OCI-LY1 (cell line): ENCODE measurements around the gene PIGZ.

ENCODE experiments used
- H2AFZ ChIP-seq: fragments of 200-600 bp; sonication (generic), shearing (Covaris generic); 2 replicates; pipeline ENCODE4 v1.6.0; 2014; ENCODE audit warnings: antibody characterized with exemption, mild to moderate bottlenecking, low read length
- H3F3A ChIP-seq: fragments of 200-600 bp; sonication (generic), shearing (Covaris generic); 2 replicates; pipeline ENCODE4 v1.6.0; 2014; ENCODE audit warnings: mild to moderate bottlenecking, antibody characterized with exemption, low read length, moderate library complexity; ENCODE audit not compliant: insufficient read depth
- H3K27ac ChIP-seq: fragments of 200-600 bp; sonication (generic); 2 replicates; pipeline ENCODE4 v1.5.1; 2014; ENCODE audit warnings: low read length, mixed run types, mild to moderate bottlenecking, low read depth; ENCODE audit not compliant: poor library complexity, severe bottlenecking
- H3K27me3 ChIP-seq: fragments of 200-600 bp; sonication (generic); 2 replicates; pipeline ENCODE4 v1.6.0; 2014; ENCODE audit warnings: antibody characterized with exemption, mild to moderate bottlenecking, low read length, moderate library complexity; ENCODE audit not compliant: insufficient read depth
- H3K36me3 ChIP-seq: fragments of 200-600 bp; sonication (generic); 2 replicates; pipeline ENCODE4 v1.6.1; 2014; ENCODE audit warnings: mild to moderate bottlenecking, antibody characterized with exemption, low read length, moderate library complexity, mixed read lengths; ENCODE audit not compliant: insufficient read depth
- H3K4me1 ChIP-seq: fragments of 200-600 bp; sonication (generic); 2 replicates; pipeline ENCODE4 v1.5.1; 2014; ENCODE audit warnings: mild to moderate bottlenecking, low read length, moderate library complexity; ENCODE audit not compliant: insufficient read depth, severe bottlenecking
- H3K4me2 ChIP-seq: fragments of 200-600 bp; sonication (generic), shearing (Covaris generic); 2 replicates; pipeline ENCODE4 v1.6.1; 2014; ENCODE audit warnings: low read length
- H3K4me3 ChIP-seq: fragments of 200-600 bp; sonication (generic); 2 replicates; pipeline ENCODE4 v1.5.1; 2014; ENCODE audit warnings: low read length, low read depth, mild to moderate bottlenecking, mixed read lengths; ENCODE audit not compliant: poor library complexity, severe bottlenecking
- H3K79me2 ChIP-seq: fragments of 200-600 bp; shearing (Covaris generic); 2 replicates; pipeline ENCODE4 v1.6.1; 2016; ENCODE audit warnings: mixed run types, low read length, mixed read lengths; ENCODE audit not compliant: insufficient read depth
- H3K9ac ChIP-seq: fragments of 200-600 bp; sonication (generic), shearing (Covaris generic); 2 replicates; pipeline ENCODE4 v1.6.1; 2014; ENCODE audit warnings: mild to moderate bottlenecking, low read length, mixed read lengths
- H3K9me2 ChIP-seq: fragments of 200-600 bp; sonication (generic), shearing (Covaris generic); 2 replicates; pipeline ENCODE4 v1.6.1; 2014; ENCODE audit warnings: low read depth, mild to moderate bottlenecking, low read length, mixed read lengths
- H3K9me3 ChIP-seq: fragments of 200-600 bp; shearing (Covaris generic); 2 replicates; pipeline ENCODE4 v1.6.1; 2014; ENCODE audit warnings: low read length, mixed read lengths
- H4K20me1 ChIP-seq: fragments of 200-600 bp; sonication (generic), shearing (Covaris generic); 2 replicates; pipeline ENCODE4 v1.6.0; 2016; ENCODE audit warnings: mild to moderate bottlenecking, low read length; ENCODE audit not compliant: insufficient read depth
- EZH2 ChIP-seq: fragments of 200-600 bp; sonication (generic), shearing (Covaris generic); IDR thresholded peaks from 2 replicates; pipeline ENCODE4 v1.8.0; 2017; ENCODE audit warnings: borderline replicate concordance, mixed run types, mild to moderate bottlenecking, antibody characterized with exemption, low read length, moderate library complexity, mixed read lengths
- TF ChIP-seq, protein P1 (sequence below): fragments of 200-600 bp; sonication (generic), shearing (Covaris generic); IDR thresholded peaks from 2 replicates; pipeline ENCODE4 v1.5.1; 2017; ENCODE audit warnings: mild to moderate bottlenecking, antibody characterized with exemption, low read length, moderate library complexity, mixed read lengths

PIGZ gene

DNA sequence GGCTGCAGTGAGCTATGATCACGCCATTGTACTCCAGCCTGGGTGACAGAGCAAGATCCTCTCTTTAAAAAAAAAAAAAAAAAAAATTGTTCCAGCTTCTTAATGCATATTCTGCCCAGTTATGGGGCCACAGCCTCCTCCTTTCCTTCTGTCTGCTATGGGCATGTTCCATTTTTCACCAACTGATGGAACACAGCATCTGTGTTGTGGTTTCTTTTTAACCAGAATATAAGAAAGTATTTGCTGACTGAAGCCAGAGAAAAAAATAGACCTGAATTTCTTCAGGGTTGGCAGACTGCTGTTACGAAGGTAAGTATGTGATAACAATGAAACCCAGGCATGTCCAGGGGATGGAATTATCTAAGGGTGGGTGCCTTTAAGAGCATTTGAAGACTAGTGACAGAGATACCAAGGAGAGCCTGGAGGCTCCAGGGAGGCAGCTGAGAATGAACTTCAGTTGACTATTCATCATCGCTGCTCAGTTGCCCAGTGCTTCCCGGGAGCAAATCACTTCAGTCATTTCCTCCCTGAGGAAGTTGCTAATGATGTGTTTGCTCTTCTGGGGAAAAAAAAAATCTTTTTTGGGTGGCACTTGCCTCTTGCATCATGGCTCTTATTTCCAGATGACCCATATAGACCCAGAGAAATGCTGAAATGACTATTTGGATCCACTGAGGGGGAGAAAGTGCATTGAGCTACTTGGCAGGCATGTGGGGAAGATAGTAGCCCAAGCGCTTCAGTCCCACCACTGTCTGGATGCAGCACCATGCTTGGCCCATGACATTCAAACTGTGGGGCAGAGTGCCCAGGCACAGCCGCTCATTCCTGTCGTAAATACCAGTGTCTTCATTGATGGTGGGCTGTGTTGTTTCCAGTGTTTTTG lies 40.8 kb downstream of the PIGZ start:
- no peak overlapping the region for H3K4me3 ChIP-seq
- H3K36me3 ChIP-seq = peaks cover 47% of the 10 kb centered on the region; the same call in 1 of the 2 replicates
- no peaks in the 10 kb centered on the region for H3K9me2 ChIP-seq
- no peak overlapping the region for H3K9ac ChIP-seq
- TF ChIP-seq, protein P1, sequence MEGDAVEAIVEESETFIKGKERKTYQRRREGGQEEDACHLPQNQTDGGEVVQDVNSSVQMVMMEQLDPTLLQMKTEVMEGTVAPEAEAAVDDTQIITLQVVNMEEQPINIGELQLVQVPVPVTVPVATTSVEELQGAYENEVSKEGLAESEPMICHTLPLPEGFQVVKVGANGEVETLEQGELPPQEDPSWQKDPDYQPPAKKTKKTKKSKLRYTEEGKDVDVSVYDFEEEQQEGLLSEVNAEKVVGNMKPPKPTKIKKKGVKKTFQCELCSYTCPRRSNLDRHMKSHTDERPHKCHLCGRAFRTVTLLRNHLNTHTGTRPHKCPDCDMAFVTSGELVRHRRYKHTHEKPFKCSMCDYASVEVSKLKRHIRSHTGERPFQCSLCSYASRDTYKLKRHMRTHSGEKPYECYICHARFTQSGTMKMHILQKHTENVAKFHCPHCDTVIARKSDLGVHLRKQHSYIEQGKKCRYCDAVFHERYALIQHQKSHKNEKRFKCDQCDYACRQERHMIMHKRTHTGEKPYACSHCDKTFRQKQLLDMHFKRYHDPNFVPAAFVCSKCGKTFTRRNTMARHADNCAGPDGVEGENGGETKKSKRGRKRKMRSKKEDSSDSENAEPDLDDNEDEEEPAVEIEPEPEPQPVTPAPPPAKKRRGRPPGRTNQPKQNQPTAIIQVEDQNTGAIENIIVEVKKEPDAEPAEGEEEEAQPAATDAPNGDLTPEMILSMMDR = no peak
- TF ChIP-seq EZH2 = no peak
- peak overlapping the region; percentile 4 for H3K27ac ChIP-seq
- no peaks in the 10 kb centered on the region; the same call in 1 of the 2 replicates for H3F3A ChIP-seq
- no peak overlapping the region for H2AFZ ChIP-seq
- H3K4me1 ChIP-seq = peaks cover 30% of the 10 kb centered on the region
- no peak overlapping the region for H3K4me2 ChIP-seq
- H3K27me3 ChIP-seq = no peaks in the 10 kb centered on the region
- H4K20me1 ChIP-seq = no peaks in the 10 kb centered on the region
- H3K9me3 ChIP-seq = no peaks in the 10 kb centered on the region
- no peaks in the 10 kb centered on the region for H3K79me2 ChIP-seq

GRCh38 chr3:196920733-196921132 lies 47.9 kb downstream of the PIGZ start:
- H3K36me3 ChIP-seq = peaks cover 41% of the 10 kb centered on the region
- no peaks in the 10 kb centered on the region for H3K9me2 ChIP-seq
- H3K79me2 ChIP-seq = no peaks in the 10 kb centered on the region
- H3K9ac ChIP-seq = no peak overlapping the region
- TF ChIP-seq, protein P1 = no peak
- no peak for TF ChIP-seq EZH2
- H3F3A ChIP-seq = no peaks in the 10 kb centered on the region
- no peak overlapping the region for H3K4me3 ChIP-seq
- H3K4me2 ChIP-seq = no peak overlapping the region
- H3K9me3 ChIP-seq = peaks cover 7% of the 10 kb centered on the region; the same call in 1 of the 2 replicates
- no peak overlapping the region for H2AFZ ChIP-seq
- no peaks in the 10 kb centered on the region for H4K20me1 ChIP-seq
- H3K27me3 ChIP-seq = no peaks in the 10 kb centered on the region
- H3K27ac ChIP-seq = no peak overlapping the region
- no peaks in the 10 kb centered on the region for H3K4me1 ChIP-seq

DNA sequence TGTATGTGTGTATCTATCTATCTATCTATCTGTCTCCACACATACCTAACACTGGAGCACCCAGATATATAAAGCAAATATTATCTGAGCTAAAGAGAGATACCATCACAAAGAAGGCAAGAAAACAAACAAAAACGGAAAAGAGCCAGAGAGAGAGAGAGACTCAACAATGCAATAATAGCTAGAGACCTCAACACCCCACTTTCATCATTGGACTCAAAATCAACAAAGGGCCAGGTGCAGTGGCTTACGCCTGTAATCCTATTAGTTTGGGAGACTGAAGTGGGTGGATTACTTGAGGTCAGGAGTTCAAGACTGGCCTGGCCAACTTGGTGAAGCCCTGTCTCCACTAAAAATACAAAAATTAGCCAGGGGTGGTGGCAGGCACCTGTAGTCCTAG lies 49.7 kb downstream of the PIGZ start:
- peaks cover 8% of the 10 kb centered on the region; the same call in 1 of the 2 replicates for H3K9me3 ChIP-seq
- no peak overlapping the region for H2AFZ ChIP-seq
- H3K9ac ChIP-seq = no peak overlapping the region
- H3K4me2 ChIP-seq = no peak overlapping the region
- no peaks in the 10 kb centered on the region for H4K20me1 ChIP-seq
- H3F3A ChIP-seq = no peaks in the 10 kb centered on the region
- H3K27me3 ChIP-seq = no peaks in the 10 kb centered on the region
- TF ChIP-seq, protein P1 = no peak
- no peak for TF ChIP-seq EZH2
- H3K9me2 ChIP-seq = no peaks in the 10 kb centered on the region
- H3K4me1 ChIP-seq = no peaks in the 10 kb centered on the region
- peaks cover 48% of the 10 kb centered on the region for H3K36me3 ChIP-seq
- H3K27ac ChIP-seq = no peak overlapping the region
- no peak overlapping the region for H3K4me3 ChIP-seq
- no peaks in the 10 kb centered on the region for H3K79me2 ChIP-seq
